Loucy (cell line): ENCODE results near the gene TOMM40L.

ENCODE experiments used
- EZH2phosphoT487 ChIP-seq: fragments of 200-600 bp; IDR thresholded peaks from 2 replicates; pipeline ENCODE4 v1.6.1; 2018; ENCODE audit warnings: antibody characterized with exemption, mild to moderate bottlenecking, moderate library complexity, borderline replicate concordance
- TF ChIP-seq, protein P1 (sequence below): fragments of 200-600 bp; sonication (generic); conservative IDR thresholded peaks from 2 replicates; pipeline ENCODE4 v1.5.1; 2014; ENCODE audit warnings: mild to moderate bottlenecking, antibody characterized with exemption, low read length

- TF ChIP-seq, protein P1, sequence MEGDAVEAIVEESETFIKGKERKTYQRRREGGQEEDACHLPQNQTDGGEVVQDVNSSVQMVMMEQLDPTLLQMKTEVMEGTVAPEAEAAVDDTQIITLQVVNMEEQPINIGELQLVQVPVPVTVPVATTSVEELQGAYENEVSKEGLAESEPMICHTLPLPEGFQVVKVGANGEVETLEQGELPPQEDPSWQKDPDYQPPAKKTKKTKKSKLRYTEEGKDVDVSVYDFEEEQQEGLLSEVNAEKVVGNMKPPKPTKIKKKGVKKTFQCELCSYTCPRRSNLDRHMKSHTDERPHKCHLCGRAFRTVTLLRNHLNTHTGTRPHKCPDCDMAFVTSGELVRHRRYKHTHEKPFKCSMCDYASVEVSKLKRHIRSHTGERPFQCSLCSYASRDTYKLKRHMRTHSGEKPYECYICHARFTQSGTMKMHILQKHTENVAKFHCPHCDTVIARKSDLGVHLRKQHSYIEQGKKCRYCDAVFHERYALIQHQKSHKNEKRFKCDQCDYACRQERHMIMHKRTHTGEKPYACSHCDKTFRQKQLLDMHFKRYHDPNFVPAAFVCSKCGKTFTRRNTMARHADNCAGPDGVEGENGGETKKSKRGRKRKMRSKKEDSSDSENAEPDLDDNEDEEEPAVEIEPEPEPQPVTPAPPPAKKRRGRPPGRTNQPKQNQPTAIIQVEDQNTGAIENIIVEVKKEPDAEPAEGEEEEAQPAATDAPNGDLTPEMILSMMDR: no peak
- no peak for TF ChIP-seq EZH2phosphoT487
Observed at GRCh38 chr1:161244888-161245287, 19.0 kb downstream of the TOMM40L start.
